ENCODE results near the gene KMT2E. TPM values are rescaled to one million over a fixed set of nuclear protein-coding genes. Genes with fewer than 3 reads are reported as not detected.
A peak's percentile ranks its signal among the peaks of the same experiment; 100 is the strongest.

KMT2E gene
- total RNA-seq, 2 experiments from 2014 or later = 50.1 to 72.8 TPM

DNA sequence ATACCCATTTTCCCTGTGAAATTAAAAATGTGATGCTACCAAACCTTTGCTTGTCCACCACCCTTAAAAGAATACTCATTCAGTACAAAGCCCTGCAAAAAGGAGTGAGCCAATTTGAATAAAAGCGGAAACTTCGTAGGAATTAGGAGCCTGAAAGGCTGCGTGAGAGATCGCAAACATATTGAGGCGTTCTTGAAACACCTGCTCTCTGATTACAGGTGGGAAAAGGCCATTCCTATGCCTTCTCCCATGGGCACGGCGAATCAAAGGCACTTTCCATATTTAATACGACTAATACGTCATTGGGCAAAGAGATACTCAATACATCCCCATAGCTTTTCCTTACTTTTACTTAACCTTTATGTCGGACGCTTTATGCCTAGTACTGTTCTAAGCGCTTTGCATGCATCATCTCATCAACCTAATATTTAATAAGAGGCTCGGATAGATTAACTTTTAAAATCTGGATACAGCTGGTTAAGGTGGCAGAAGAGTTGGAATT, 30.9 kb upstream of the KMT2E start:
- peak overlapping the region; percentile 41 for H2AFZ ChIP-seq (ENCODE audit: low read length)
- peak overlapping the region; percentile 90 for H3K4me2 ChIP-seq (ENCODE audit: low read length)
- BruUV-seq (replicated peaks) = TSS peak; percentile 53
- H3K9me2 ChIP-seq (ENCODE audit: insufficient read depth, low read length) = no peaks in the 10 kb centered on the region
- intact Hi-C loops (cut with micrococcal nuclease; ENCODE audit: unreplicated experiment) = loop anchor here (1.0 to 5.0 kb wide), 3 partner anchors 30 to 606 kb away; no protein-coding TSS in a partner anchor
- H3K27ac ChIP-seq (ENCODE audit: low read depth, low read length, poor library complexity, severe bottlenecking) = peak overlapping the region; percentile 80
- peak; percentile 26 for DNase-seq (ENCODE audit: low spot score)
- H3K36me3 ChIP-seq (ENCODE audit: insufficient read depth, low read length) = peaks cover 39% of the 10 kb centered on the region
- ChIA-PET CTCF (ENCODE audit: unreplicated experiment) (interaction anchor here (0.7 to 1.0 kb wide), 3 partner anchors 17 to 38 kb away, joined by 3 to 4 read pairs (median 3); no protein-coding TSS in a partner anchor), POLR2A (interaction anchor here (0.6 to 4.8 kb wide), 8 partner anchors 10 to 503 kb away, joined by 3 to 32 read pairs (median 3); no protein-coding TSS in a partner anchor)
- TF ChIP-seq, protein P1, sequence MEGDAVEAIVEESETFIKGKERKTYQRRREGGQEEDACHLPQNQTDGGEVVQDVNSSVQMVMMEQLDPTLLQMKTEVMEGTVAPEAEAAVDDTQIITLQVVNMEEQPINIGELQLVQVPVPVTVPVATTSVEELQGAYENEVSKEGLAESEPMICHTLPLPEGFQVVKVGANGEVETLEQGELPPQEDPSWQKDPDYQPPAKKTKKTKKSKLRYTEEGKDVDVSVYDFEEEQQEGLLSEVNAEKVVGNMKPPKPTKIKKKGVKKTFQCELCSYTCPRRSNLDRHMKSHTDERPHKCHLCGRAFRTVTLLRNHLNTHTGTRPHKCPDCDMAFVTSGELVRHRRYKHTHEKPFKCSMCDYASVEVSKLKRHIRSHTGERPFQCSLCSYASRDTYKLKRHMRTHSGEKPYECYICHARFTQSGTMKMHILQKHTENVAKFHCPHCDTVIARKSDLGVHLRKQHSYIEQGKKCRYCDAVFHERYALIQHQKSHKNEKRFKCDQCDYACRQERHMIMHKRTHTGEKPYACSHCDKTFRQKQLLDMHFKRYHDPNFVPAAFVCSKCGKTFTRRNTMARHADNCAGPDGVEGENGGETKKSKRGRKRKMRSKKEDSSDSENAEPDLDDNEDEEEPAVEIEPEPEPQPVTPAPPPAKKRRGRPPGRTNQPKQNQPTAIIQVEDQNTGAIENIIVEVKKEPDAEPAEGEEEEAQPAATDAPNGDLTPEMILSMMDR (conservative IDR thresholded peaks at IDR 0.05; ENCODE audit: low read length) = no peak
- no peak for TF ChIP-seq EZH2phosphoT487 (IDR thresholded peaks at IDR 0.05; ENCODE audit: borderline replicate concordance, low read depth, low read length)
- peaks cover 33% of the 10 kb centered on the region for H3K79me2 ChIP-seq (ENCODE audit: insufficient read depth, low read depth, low read length)
- H4K20me1 ChIP-seq (ENCODE audit: insufficient read depth, low read length) = peaks cover 22% of the 10 kb centered on the region; the same call in 1 of the 2 replicates
- peaks cover 86% of the 10 kb centered on the region for H3K4me1 ChIP-seq (ENCODE audit: insufficient read depth, low read length, poor library complexity, severe bottlenecking)
- H3K9me3 ChIP-seq (ENCODE audit: low read length) = no peaks in the 10 kb centered on the region
- peak overlapping the region; percentile 72 for H3K4me3 ChIP-seq (ENCODE audit: low read depth, low read length, poor library complexity, severe bottlenecking)

DNA sequence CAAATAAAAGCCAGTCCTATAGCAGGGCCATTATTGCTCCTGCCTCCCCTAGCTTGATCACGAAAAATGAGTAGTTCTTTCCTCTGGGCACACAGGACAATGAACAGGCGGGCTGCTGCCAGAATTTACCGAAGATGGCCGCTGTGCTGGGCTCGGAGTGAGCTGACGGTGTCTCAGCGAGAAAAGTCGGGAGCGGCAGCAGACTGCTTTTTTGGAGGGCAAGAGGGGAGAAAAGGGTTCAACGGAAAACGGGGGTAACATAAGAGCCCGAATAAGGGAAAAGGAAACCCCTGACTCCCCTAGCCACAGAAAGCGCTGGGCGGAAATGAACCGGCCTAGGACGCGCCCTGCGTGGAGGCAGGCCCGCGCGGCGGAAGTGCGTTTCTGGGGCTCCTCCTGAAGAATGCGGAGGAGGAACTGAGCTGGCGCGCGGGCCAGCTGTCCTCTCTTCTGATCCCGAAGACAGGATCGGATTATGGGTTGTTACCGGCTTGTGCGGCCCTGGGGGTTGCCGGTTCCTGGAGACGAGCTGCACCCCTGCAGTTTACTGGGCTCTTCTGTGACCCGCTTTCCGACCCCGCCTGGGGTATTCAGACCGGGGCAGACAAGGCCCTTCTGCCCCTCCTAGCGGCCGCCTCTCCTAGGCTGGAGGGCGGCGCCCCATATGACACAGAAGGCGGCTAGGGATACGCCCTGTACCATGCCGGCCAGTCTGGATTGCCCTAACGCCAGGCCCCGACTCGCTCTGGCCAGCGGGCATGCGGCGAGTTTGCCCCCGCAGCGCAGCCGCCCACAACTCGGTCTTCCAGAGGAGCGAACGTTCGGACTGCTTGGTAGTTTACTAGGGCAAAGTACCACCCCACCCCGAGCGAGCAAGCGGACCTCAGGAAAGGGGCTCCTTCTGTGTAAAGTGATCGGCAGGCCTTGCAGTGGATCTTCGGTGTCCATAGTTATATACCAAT, 30.1 kb upstream of the KMT2E start:
- CTCF ChIA-PET (ENCODE audit: unreplicated experiment) = interaction anchor here (0.6 to 1.0 kb wide), 5 partner anchors 18 to 207 kb away, joined by 3 to 4 read pairs (median 3); no protein-coding TSS in a partner anchor
- BruUV-seq (replicated peaks) = TSS peak; percentile 81
- Histone ChIP-seq H3K4me2 (ENCODE audit: low read length) (peak overlapping the region; percentile 90), H3K9me3 (ENCODE audit: low read length) (no peaks in the 10 kb centered on the region), H3K4me1 (ENCODE audit: insufficient read depth, low read length, poor library complexity, severe bottlenecking) (peaks cover 83% of the 10 kb centered on the region), H2AFZ (ENCODE audit: low read length) (peak overlapping the region; percentile 41), H3K27ac (ENCODE audit: low read depth, low read length, poor library complexity, severe bottlenecking) (peak overlapping the region; percentile 80), H3K9me2 (ENCODE audit: insufficient read depth, low read length) (no peaks in the 10 kb centered on the region), H3K79me2 (ENCODE audit: insufficient read depth, low read depth, low read length) (peaks cover 33% of the 10 kb centered on the region), H3K36me3 (ENCODE audit: insufficient read depth, low read length) (peaks cover 39% of the 10 kb centered on the region), H3K4me3 (ENCODE audit: low read depth, low read length, poor library complexity, severe bottlenecking) (peak overlapping the region; percentile 72), H4K20me1 (ENCODE audit: insufficient read depth, low read length) (peaks cover 26% of the 10 kb centered on the region; the same call in 1 of the 2 replicates)
- POLR2A ChIA-PET = interaction anchor here (0.6 to 4.8 kb wide), 8 partner anchors 11 to 58 kb away, joined by 3 to 32 read pairs (median 4); no protein-coding TSS in a partner anchor
- DNase-seq (ENCODE audit: low spot score) = peak; percentile 84
- TF ChIP-seq, protein P1 (conservative IDR thresholded peaks at IDR 0.05; ENCODE audit: low read length) = peak; percentile 65
- no peak for TF ChIP-seq EZH2phosphoT487 (IDR thresholded peaks at IDR 0.05; ENCODE audit: borderline replicate concordance, low read depth, low read length)
- intact Hi-C loops (cut with micrococcal nuclease; ENCODE audit: unreplicated experiment) = loop anchor here (1.0 to 5.0 kb wide), 4 partner anchors 29 to 605 kb away; no protein-coding TSS in a partner anchor
